Colonic mucosa (tissue), 4 donors: Measurements from ENCODE around the gene FANCE. TPM values are rescaled to one million over a fixed set of nuclear protein-coding genes. Genes with fewer than 3 reads are reported as not detected.
A peak's percentile ranks its signal among the peaks of the same experiment; 100 is the strongest.

ENCODE experiments used
- DNase-seq: peaks from one replicate; pipeline ENCODE4 v3.0.0-alpha.2; 2020
- H3K27ac ChIP-seq: fragments of 200-600 bp; one replicate; pipeline ENCODE4 v1.8.0; 2021
- H3K27me3 ChIP-seq: fragments of 200-600 bp; one replicate; pipeline ENCODE4 v1.8.0; 2021
- H3K36me3 ChIP-seq: fragments of 200-600 bp; one replicate; pipeline ENCODE4 v1.8.0; 2021
- H3K4me1 ChIP-seq: fragments of 200-600 bp; one replicate; pipeline ENCODE4 v1.8.0; 2021; ENCODE audit warnings: mild to moderate bottlenecking
- H3K4me3 ChIP-seq: fragments of 200-600 bp; one replicate; pipeline ENCODE4 v1.8.0; 2021
- H3K9ac ChIP-seq, 2 donors: one replicate each; pipeline ENCODE4 v1.7.0; 2013; ENCODE audit warnings: control low read depth in 2 of 2, low read depth in 2 of 2, low read length in 2 of 2
- H3K9me3 ChIP-seq: fragments of 200-600 bp; one replicate; pipeline ENCODE4 v1.8.0; 2021
- CTCF ChIP-seq: fragments of 200-600 bp; IDR thresholded peaks from one replicate; pipeline ENCODE4 v1.8.0; 2022; ENCODE audit warnings: antibody characterized with exemption, mild to moderate bottlenecking
- intact Hi-C: fragments of 100-400 bp; cut with DNase I; formaldehyde crosslinking; loops from one replicate; pipeline ENCODE4 v1.14.1; 2022
- total RNA-seq, 2 donors: library from RNA; stranded (reverse); fragmentation: NEBNext Ultra II Directional in 1 of 2; extraction: Animal tissue kit (Norgen Biotek cat#: 25700) in 1 of 2; gene quantifications; one replicate each; pipeline ENCODE4 v1.2.1, GENCODE V29; 2021
- donor health status: healthy.
- donor health status: DM: no; HTN: no; CAD: no.
- donor health status: DM: no; HTN: no; CAD: no.

FANCE gene
- total RNA-seq, 2 donors from 2014 or later, result 3.7 to 10.7 TPM

- peaks cover 15% of the 10 kb centered on the region for H3K4me1 ChIP-seq
- intact Hi-C loops, result no loop called here
Measured at GRCh38 chr6:35497571-35498421, 45.7 kb downstream of the FANCE start.

GRCh38 chr6:35498422-35499067, 46.4 kb downstream of the FANCE start:
- Histone ChIP-seq H3K9ac (peak overlapping the region; percentile 65 to 78), H3K27me3 (peaks cover 6% of the 10 kb centered on the region), H3K9me3 (no peaks in the 10 kb centered on the region), H3K36me3 (no peaks in the 10 kb centered on the region), H3K4me3 (peak overlapping the region; percentile 77), H3K27ac (peak overlapping the region; percentile 87), H3K4me1 (peaks cover 15% of the 10 kb centered on the region)
- no peak for DNase-seq
- intact Hi-C loops, result no loop called here
- no peak for TF ChIP-seq CTCF

More at GRCh38 chr6:35497571-35498421, 45.7 kb downstream of the FANCE start:
- Histone ChIP-seq H3K36me3 (no peaks in the 10 kb centered on the region), H3K4me3 (peak overlapping the region; percentile 77), H3K9me3 (no peaks in the 10 kb centered on the region), H3K9ac (peak overlapping the region; percentile 65 to 78), H3K27me3 (peaks cover 6% of the 10 kb centered on the region), H3K27ac (peak overlapping the region; percentile 87)
- no peak for TF ChIP-seq CTCF
- DNase-seq, result peak; percentile 56

GRCh38 chr6:35499372-35499771, 47.2 kb downstream of the FANCE start:
- peaks cover 6% of the 10 kb centered on the region for H3K27me3 ChIP-seq
- H3K27ac ChIP-seq, result no peak overlapping the region
- DNase-seq, result no peak
- H3K4me3 ChIP-seq, result no peak overlapping the region
- H3K36me3 ChIP-seq, result no peaks in the 10 kb centered on the region
- TF ChIP-seq CTCF, result no peak
- intact Hi-C loops, result no loop called here
- H3K4me1 ChIP-seq, result peaks cover 7% of the 10 kb centered on the region
- no peaks in the 10 kb centered on the region for H3K9me3 ChIP-seq
- no peak overlapping the region for H3K9ac ChIP-seq

- no peak for DNase-seq
Measured at GRCh38 chr6:35500782-35501181, 48.6 kb downstream of the FANCE start.

GRCh38 chr6:35501784-35502183, 49.6 kb downstream of the FANCE start:
- no peak for TF ChIP-seq CTCF
- Histone ChIP-seq H3K4me1 (peaks cover 5% of the 10 kb centered on the region), H3K4me3 (no peak overlapping the region), H3K27ac (no peak overlapping the region), H3K9ac (no peak overlapping the region), H3K36me3 (no peaks in the 10 kb centered on the region), H3K9me3 (no peaks in the 10 kb centered on the region), H3K27me3 (peaks cover 9% of the 10 kb centered on the region)
- intact Hi-C loops, result no loop called here
- DNase-seq, result no peak

More at GRCh38 chr6:35500782-35501181, 48.6 kb downstream of the FANCE start:
- no peak overlapping the region for H3K4me3 ChIP-seq
- no peaks in the 10 kb centered on the region for H3K9me3 ChIP-seq
- H3K27ac ChIP-seq, result no peak overlapping the region
- H3K27me3 ChIP-seq, result peaks cover 6% of the 10 kb centered on the region
- intact Hi-C loops, result no loop called here
- no peaks in the 10 kb centered on the region for H3K36me3 ChIP-seq
- no peak overlapping the region for H3K9ac ChIP-seq
- peaks cover 5% of the 10 kb centered on the region for H3K4me1 ChIP-seq
- no peak for TF ChIP-seq CTCF
